Endothelial cell of umbilical vein (primary cell): ENCODE data around the gene SPOPL. TPM values are rescaled to one million over a fixed set of nuclear protein-coding genes. Genes with fewer than 3 reads are reported as not detected.

Source experiments
- BruUV-seq: library from RNA; stranded (reverse); fragments of 400-500 nt; replicated peaks from 2 replicates; lab custom pipeline; 2021; lab: Mats Ljungman, UMichigan
- CTCF ChIA-PET: fragments of 300-600, 350-600 bp; sonication (Branson Sonifier 250); formaldehyde crosslinking; loops from one replicate; lab custom pipeline; 2021; ENCODE audit warnings: antibody characterized with exemption, inconsistent platforms; lab: Charles Lee
- POLR2A ChIA-PET: fragments of 300-600, 350-600 bp; sonication (Branson Sonifier 250); formaldehyde crosslinking; loops from one replicate; lab custom pipeline; 2021; ENCODE audit warnings: antibody characterized with exemption, inconsistent platforms; lab: Charles Lee
- DNase-seq: peaks from one replicate; pipeline ENCODE4 v3.0.0-alpha.2; 2011; ENCODE audit warnings: low read depth, low spot score
- FAIRE-seq: peaks from 2 replicates; lab custom pipeline; 2011; peaks lifted over from hg19 to GRCh38; lab: Jason Lieb, UNC
- H2AFZ ChIP-seq: 2 replicates; pipeline ENCODE4 v1.6.0; 2012; ENCODE audit warnings: low read depth, low read length, control low read depth, inconsistent platforms
- H3K27ac ChIP-seq: 2 replicates; pipeline ENCODE4 v1.5.1; 2011; ENCODE audit warnings: low read depth, mild to moderate bottlenecking, control low read depth, low read length, moderate library complexity; ENCODE audit not compliant: insufficient read depth
- H3K27me3 ChIP-seq, 2 experiments: 2 replicates each; pipeline versions ENCODE4 v1.6.0 to v1.6.1; 2011; ENCODE audit warnings: low read length in 2 of 2, mixed read lengths in 1 of 2; ENCODE audit not compliant: control insufficient read depth in 2 of 2, insufficient read depth in 2 of 2
- H3K36me3 ChIP-seq, 2 experiments: 2 replicates in 1 of 2; 3 replicates in 1 of 2; pipeline ENCODE4 v1.5.1; 2011; ENCODE audit warnings: low read length in 2 of 2, mild to moderate bottlenecking in 1 of 2, moderate library complexity in 1 of 2; ENCODE audit not compliant: control insufficient read depth in 2 of 2, insufficient read depth in 2 of 2; ENCODE audit errors: extremely low read depth in 1 of 2
- H3K4me1 ChIP-seq: 3 replicates; pipeline ENCODE4 v1.5.1; 2011; ENCODE audit warnings: mild to moderate bottlenecking, low read length; ENCODE audit not compliant: control insufficient read depth, insufficient read depth; ENCODE audit errors: extremely low read depth
- H3K4me2 ChIP-seq: 2 replicates; pipeline ENCODE4 v1.6.1; 2011; ENCODE audit warnings: low read length, control low read depth, mixed read lengths; ENCODE audit not compliant: insufficient read depth
- H3K4me3 ChIP-seq, 3 experiments: fragments of 200-600 bp in 1 of 3; sonication (generic), shearing (Covaris generic) in 1 of 3; replicated peaks in 1 of 3; 2 replicates each; pipeline ENCODE4 v1.5.1; 2011 to 2016; ENCODE audit warnings: control low read depth in 3 of 3, low read length in 3 of 3, mild to moderate bottlenecking in 2 of 3, inconsistent platforms in 1 of 3, low read depth in 1 of 3, moderate library complexity in 1 of 3; ENCODE audit not compliant: insufficient read depth in 1 of 3
- H3K79me2 ChIP-seq: 2 replicates; pipeline ENCODE4 v1.6.0; 2012; ENCODE audit warnings: low read length, inconsistent platforms; ENCODE audit not compliant: control insufficient read depth, insufficient read depth
- H3K9ac ChIP-seq: replicated peaks from 2 replicates; pipeline ENCODE3; 2011; ENCODE audit warnings: low read length, control low read depth; ENCODE audit not compliant: insufficient read depth; ENCODE audit errors: extremely low read depth
- H3K9me1 ChIP-seq: replicated peaks from 3 replicates; pipeline ENCODE4 v1.6.0; 2011; ENCODE audit warnings: mild to moderate bottlenecking, low read length; ENCODE audit not compliant: control insufficient read depth, insufficient read depth; ENCODE audit errors: extremely low read depth
- H3K9me3 ChIP-seq: replicated peaks from 2 replicates; pipeline ENCODE4 v1.5.1; 2012; ENCODE audit warnings: low read length, inconsistent platforms; ENCODE audit not compliant: control insufficient read depth, insufficient read depth
- H4K20me1 ChIP-seq: replicated peaks from 2 replicates; pipeline ENCODE3; 2011; ENCODE audit warnings: mild to moderate bottlenecking, low read length; ENCODE audit not compliant: control insufficient read depth, insufficient read depth; ENCODE audit errors: extremely low read depth
- CTCF ChIP-seq, 2 donors: IDR thresholded peaks; 1 replicate in 1 of 2; 2 replicates in 1 of 2; pipeline ENCODE4 v1.5.1; 2011; ENCODE audit warnings: low read length in 2 of 2, mild to moderate bottlenecking in 2 of 2, moderate library complexity in 2 of 2, control low read depth in 1 of 2, inconsistent platforms in 1 of 2, low read depth in 1 of 2; ENCODE audit not compliant: insufficient read depth in 1 of 2; ENCODE audit errors: extremely low read depth in 1 of 2
- EZH2 ChIP-seq: IDR thresholded peaks from 2 replicates; pipeline ENCODE4 v1.6.1; 2012; ENCODE audit warnings: borderline replicate concordance, low read depth, mild to moderate bottlenecking, moderate library complexity, low read length, inconsistent platforms; ENCODE audit not compliant: severe bottlenecking
- FOS ChIP-seq: IDR thresholded peaks from 2 replicates; pipeline ENCODE4 v1.6.1; 2011; ENCODE audit warnings: mild to moderate bottlenecking, low read length, moderate library complexity, borderline replicate concordance; ENCODE audit not compliant: insufficient read depth
- GATA2 ChIP-seq: IDR thresholded peaks from 2 replicates; pipeline ENCODE4 v1.7.0; 2011; ENCODE audit warnings: low read depth, mild to moderate bottlenecking, moderate library complexity, mixed read lengths, low read length; ENCODE audit not compliant: insufficient read length, insufficient read depth
- JUN ChIP-seq: IDR thresholded peaks from 2 replicates; pipeline ENCODE4 v1.6.1; 2011; ENCODE audit warnings: borderline replicate concordance, low read depth; ENCODE audit not compliant: insufficient read length, insufficient read depth
- MYC ChIP-seq: IDR thresholded peaks from one replicate; pipeline ENCODE4 v1.6.1; 2011; ENCODE audit warnings: mild to moderate bottlenecking, low read depth, low read length
- POLR2A ChIP-seq: IDR thresholded peaks from 2 replicates; pipeline ENCODE4 v1.6.1; 2012; ENCODE audit warnings: low read depth, mild to moderate bottlenecking, control low read depth, low read length
- POLR2AphosphoS5 ChIP-seq: IDR thresholded peaks from 2 replicates; pipeline ENCODE4 v1.6.1; 2012; ENCODE audit warnings: low read depth, mild to moderate bottlenecking, control low read depth, low read length, moderate library complexity; ENCODE audit not compliant: insufficient read depth
- dilution Hi-C: fragments of 300-500 bp; cut with MboI; formaldehyde crosslinking; loops from one replicate; pipeline ENCODE4 v1.15.0; 2019; ENCODE audit warnings: low sequenced_read_pairs; ENCODE audit not compliant: extremely low pct_ligation_motif_present
- intact Hi-C: fragments of 100-400 bp; cut with micrococcal nuclease; formaldehyde crosslinking; loops from one replicate; pipeline ENCODE4 v1.10.0; 2022
- polyA plus RNA-seq, 4 experiments: library from polyadenylated mRNA; depleted of rRNA in 3 of 4; stranded (reverse) in 3 of 4; unstranded in 1 of 4; fragments of >200 nt; gene quantifications; 2 replicates each; pipeline versions ENCODE4 v1.2.1 to v1.2.3, GENCODE V29; 2011 to 2012; ENCODE audit warnings: missing spikeins in 1 of 4
- total RNA-seq: library from RNA; stranded (reverse); gene quantifications from 2 replicates; pipeline ENCODE4 v1.2.3, GENCODE V29; 2021
- TF ChIP-seq, protein P1 (sequence below): IDR thresholded peaks from 2 replicates; pipeline ENCODE4 v1.6.1; 2011; ENCODE audit not compliant: insufficient read depth, insufficient read length

The SPOPL gene
- total and polyA plus RNA-seq, 2 donors (not counting 3 experiments of a cell fraction or from before 2014, with no cell fraction given), result 3.1 to 17.4 TPM

GRCh38 chr2:138550172-138550571 lies 48.6 kb downstream of the SPOPL start:
- ChIA-PET POLR2A (no interaction called here), CTCF (interaction anchor here (1.2 to 1.3 kb wide), 2 partner anchors 30 to 35 kb away, joined by 3 read pairs; no protein-coding TSS in a partner anchor)
- no peak for FAIRE-seq
- H2AFZ ChIP-seq, result no peak overlapping the region
- no peaks in the 10 kb centered on the region for H3K9me1 ChIP-seq
- H3K27me3 ChIP-seq, result no peaks in the 10 kb centered on the region
- peaks cover 0 to 2% of the 10 kb centered on the region in 2 experiments for H3K36me3 ChIP-seq
- H3K4me1 ChIP-seq, result no peaks in the 10 kb centered on the region
- TF ChIP-seq MYC, result no peak
- TF ChIP-seq POLR2A, result no peak
- TF ChIP-seq GATA2, result no peak
- no peak for TF ChIP-seq CTCF (IDR thresholded peaks at IDR 0.05; ENCODE audit: extremely low read depth in 1 of 2, insufficient read depth in 1 of 2, low read depth in 1 of 2, low read length in 2 of 2)
- TF ChIP-seq EZH2, result no peak
- TF ChIP-seq FOS, result no peak
- TF ChIP-seq JUN, result no peak
- TF ChIP-seq, protein P1, sequence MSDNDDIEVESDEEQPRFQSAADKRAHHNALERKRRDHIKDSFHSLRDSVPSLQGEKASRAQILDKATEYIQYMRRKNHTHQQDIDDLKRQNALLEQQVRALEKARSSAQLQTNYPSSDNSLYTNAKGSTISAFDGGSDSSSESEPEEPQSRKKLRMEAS, result no peak
- no peak for TF ChIP-seq POLR2AphosphoS5
- dilution Hi-C loops (no loop called here), intact Hi-C loops (no loop called here)
- no TSS peak for BruUV-seq
- H4K20me1 ChIP-seq, result no peaks in the 10 kb centered on the region
- no peak overlapping the region for H3K4me3 ChIP-seq
- no peak overlapping the region for H3K27ac ChIP-seq
- H3K79me2 ChIP-seq, result peaks cover 11% of the 10 kb centered on the region
- no peak overlapping the region for H3K9ac ChIP-seq
- no peak overlapping the region for H3K4me2 ChIP-seq
- DNase-seq, result no peak
- H3K9me3 ChIP-seq, result no peaks in the 10 kb centered on the region
